Neural crest cell (in vitro differentiated cells): ENCODE results near the gene ZSWIM6. TPM values are rescaled to one million over a fixed set of nuclear protein-coding genes. Genes with fewer than 3 reads are reported as not detected.

Source experiments
- DNase-seq: peaks from one replicate; pipeline ENCODE4 v3.0.0; 2021; ENCODE audit warnings: low read depth, mixed read lengths, low spot score
- H3K27ac Mint-ChIP-seq: one replicate; pipeline ENCODE4 v1.8.0; 2021; ENCODE audit warnings: mild to moderate bottlenecking, mixed read lengths; ENCODE audit not compliant: unreplicated experiment
- H3K27me3 Mint-ChIP-seq: 2 replicates; pipeline ENCODE4 v1.8.0; 2021; ENCODE audit warnings: low read depth, mild to moderate bottlenecking, mixed read lengths
- H3K36me3 Mint-ChIP-seq: 2 replicates; pipeline ENCODE4 v1.8.0; 2021; ENCODE audit warnings: low read depth, mild to moderate bottlenecking, mixed read lengths
- H3K4me1 Mint-ChIP-seq: 2 replicates; pipeline ENCODE4 v1.8.0; 2021; ENCODE audit warnings: mixed read lengths
- H3K4me3 Mint-ChIP-seq: one replicate; pipeline ENCODE4 v1.8.0; 2021; ENCODE audit warnings: mild to moderate bottlenecking, mixed read lengths
- H3K9me3 Mint-ChIP-seq: 2 replicates; pipeline ENCODE4 v1.8.0; 2021; ENCODE audit warnings: mixed read lengths
- total RNA-seq: library from RNA; stranded (reverse); gene quantifications from 2 replicates; pipeline ENCODE4 v1.2.1, GENCODE V29; 2021
- TF ChIP-seq, protein P1 (sequence below): fragments of 200-600 bp; sonication (generic); conservative IDR thresholded peaks from 2 replicates; pipeline ENCODE4 v1.5.0; 2021; ENCODE audit warnings: antibody characterized with exemption, mild to moderate bottlenecking

Gene ZSWIM6
- total RNA-seq, 1 donor from 2014 or later: 33.8 TPM

DNA sequence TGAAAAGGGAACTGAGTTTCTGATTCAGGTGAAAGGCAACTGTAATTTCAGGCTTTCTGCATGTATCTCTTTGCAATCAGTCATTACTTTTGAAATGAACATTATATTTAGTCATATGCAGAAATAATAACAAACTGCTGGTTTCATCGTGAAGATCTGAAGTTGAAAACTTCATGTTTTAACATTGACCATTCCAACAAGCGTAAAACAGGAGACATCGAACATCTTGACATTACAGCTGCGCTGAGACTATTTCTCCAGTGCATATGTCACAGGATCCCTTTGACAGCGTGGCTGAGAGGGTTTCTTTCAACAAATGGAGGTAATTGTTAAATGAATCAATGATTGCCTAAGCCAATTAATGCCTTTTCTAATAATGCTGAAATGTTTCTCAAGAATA is 38.2 kb upstream of the ZSWIM6 start:
- no peak for DNase-seq
- TF ChIP-seq, protein P1, sequence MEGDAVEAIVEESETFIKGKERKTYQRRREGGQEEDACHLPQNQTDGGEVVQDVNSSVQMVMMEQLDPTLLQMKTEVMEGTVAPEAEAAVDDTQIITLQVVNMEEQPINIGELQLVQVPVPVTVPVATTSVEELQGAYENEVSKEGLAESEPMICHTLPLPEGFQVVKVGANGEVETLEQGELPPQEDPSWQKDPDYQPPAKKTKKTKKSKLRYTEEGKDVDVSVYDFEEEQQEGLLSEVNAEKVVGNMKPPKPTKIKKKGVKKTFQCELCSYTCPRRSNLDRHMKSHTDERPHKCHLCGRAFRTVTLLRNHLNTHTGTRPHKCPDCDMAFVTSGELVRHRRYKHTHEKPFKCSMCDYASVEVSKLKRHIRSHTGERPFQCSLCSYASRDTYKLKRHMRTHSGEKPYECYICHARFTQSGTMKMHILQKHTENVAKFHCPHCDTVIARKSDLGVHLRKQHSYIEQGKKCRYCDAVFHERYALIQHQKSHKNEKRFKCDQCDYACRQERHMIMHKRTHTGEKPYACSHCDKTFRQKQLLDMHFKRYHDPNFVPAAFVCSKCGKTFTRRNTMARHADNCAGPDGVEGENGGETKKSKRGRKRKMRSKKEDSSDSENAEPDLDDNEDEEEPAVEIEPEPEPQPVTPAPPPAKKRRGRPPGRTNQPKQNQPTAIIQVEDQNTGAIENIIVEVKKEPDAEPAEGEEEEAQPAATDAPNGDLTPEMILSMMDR: no peak
- Mint-ChIP-seq H3K36me3 (no peaks in the 10 kb centered on the region), H3K4me3 (no peak overlapping the region), H3K27me3 (no peaks in the 10 kb centered on the region), H3K27ac (no peak overlapping the region), H3K4me1 (peaks cover 22% of the 10 kb centered on the region), H3K9me3 (no peaks in the 10 kb centered on the region)

DNA sequence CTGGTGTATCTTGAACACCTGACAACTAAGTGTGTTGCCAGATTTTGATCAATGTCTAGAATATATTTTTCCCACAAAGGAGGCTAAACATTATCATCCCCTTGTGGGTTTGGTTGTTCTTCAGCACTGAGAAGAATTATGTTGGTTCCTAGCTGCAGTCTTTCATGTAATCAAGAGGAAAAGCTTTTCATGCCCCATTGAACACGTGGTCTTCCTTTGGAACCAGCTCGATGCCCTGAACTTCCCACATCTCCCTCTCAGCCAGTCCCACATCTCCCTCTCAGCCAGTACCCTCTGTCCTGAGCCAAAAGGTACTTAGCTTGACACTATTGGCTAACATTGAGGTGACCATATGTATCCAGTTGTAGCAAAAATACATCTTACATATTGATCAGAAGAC is 36.7 kb upstream of the ZSWIM6 start:
- no peak for DNase-seq
- TF ChIP-seq, protein P1: no peak
- Mint-ChIP-seq H3K27ac (no peak overlapping the region), H3K27me3 (no peaks in the 10 kb centered on the region), H3K4me3 (no peak overlapping the region), H3K9me3 (no peaks in the 10 kb centered on the region), H3K4me1 (peaks cover 15% of the 10 kb centered on the region), H3K36me3 (no peaks in the 10 kb centered on the region)

DNA sequence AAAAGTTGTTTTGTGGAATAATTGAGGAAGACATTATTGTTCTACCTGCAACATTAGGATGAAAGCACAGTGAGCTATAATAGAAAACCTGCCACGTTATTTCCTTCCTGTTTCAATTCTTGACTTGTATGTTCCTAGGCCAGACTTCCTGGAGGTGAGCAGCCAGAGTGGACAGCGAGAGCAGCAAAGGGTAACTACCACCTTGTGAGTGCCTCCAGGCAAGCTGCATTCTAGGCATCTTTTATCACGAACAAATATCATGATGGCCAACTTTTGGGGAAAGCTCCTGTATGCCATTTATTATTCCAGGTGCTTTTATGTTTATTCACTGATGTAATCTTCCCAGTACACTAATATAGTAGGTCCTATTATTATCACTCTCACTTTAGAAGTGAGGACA is 34.0 kb upstream of the ZSWIM6 start:
- no peaks in the 10 kb centered on the region for H3K9me3 Mint-ChIP-seq
- peaks cover 6% of the 10 kb centered on the region for H3K4me1 Mint-ChIP-seq
- TF ChIP-seq, protein P1: no peak
- no peak overlapping the region for H3K4me3 Mint-ChIP-seq
- DNase-seq: no peak
- no peaks in the 10 kb centered on the region for H3K36me3 Mint-ChIP-seq
- H3K27me3 Mint-ChIP-seq: no peaks in the 10 kb centered on the region
- no peak overlapping the region for H3K27ac Mint-ChIP-seq

DNA sequence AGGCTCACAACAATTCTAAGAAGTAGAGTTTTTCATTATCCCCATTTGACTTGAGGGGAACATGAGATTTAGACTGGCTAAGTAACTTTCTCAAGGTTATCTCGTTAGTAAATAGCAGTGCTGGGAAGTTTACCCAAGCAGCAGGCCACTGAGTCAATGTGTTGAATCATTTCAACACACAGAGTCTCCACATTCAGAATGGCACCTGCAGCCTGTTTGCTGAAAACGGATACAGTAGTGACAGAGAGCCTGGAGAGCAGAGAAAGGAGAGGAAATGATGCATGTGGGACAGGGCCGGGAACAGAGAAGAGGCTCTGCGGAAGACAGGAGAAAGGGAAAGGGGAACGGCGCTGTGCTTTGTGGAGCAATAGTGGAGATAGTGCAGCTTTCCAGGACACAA is 33.5 kb upstream of the ZSWIM6 start:
- Mint-ChIP-seq H3K27ac (no peak overlapping the region), H3K4me1 (peaks cover 6% of the 10 kb centered on the region), H3K27me3 (no peaks in the 10 kb centered on the region), H3K4me3 (no peak overlapping the region), H3K9me3 (no peaks in the 10 kb centered on the region), H3K36me3 (no peaks in the 10 kb centered on the region)
- DNase-seq: no peak
- TF ChIP-seq, protein P1: no peak

DNA sequence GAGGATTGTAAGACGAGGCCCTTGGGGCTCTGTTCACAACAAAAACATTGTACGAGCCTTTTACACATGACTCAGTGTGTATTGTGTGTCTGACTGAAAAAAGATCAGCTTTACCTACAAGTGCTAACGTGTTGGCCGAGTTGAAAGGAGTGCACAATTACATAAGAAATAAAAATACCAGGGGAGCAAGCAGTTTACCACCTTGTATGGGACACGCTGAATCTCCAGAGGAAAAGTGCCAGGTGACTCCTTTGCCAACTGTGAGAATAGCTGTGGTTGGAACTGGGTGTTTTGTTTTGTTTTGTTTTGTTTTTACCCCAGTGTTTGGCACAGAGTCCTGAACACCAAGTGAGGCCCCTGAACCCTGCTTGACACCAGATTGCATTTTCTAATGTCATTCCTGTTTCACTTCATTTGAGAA is 32.8 kb upstream of the ZSWIM6 start:
- no peak for DNase-seq
- H3K27me3 Mint-ChIP-seq: no peaks in the 10 kb centered on the region
- peaks cover 6% of the 10 kb centered on the region for H3K4me1 Mint-ChIP-seq
- no peak overlapping the region for H3K4me3 Mint-ChIP-seq
- TF ChIP-seq, protein P1: no peak
- H3K36me3 Mint-ChIP-seq: no peaks in the 10 kb centered on the region
- H3K9me3 Mint-ChIP-seq: no peaks in the 10 kb centered on the region
- H3K27ac Mint-ChIP-seq: no peak overlapping the region
